GM18867 (cell line): Measurements from ENCODE around the gene GPR153.
"Not testable (repeated sequence)": the region's sequence is repeated elsewhere in the genome, so short reads cannot be mapped to it uniquely, and the experiment has no call there.

Experiments
- ATAC-seq: cut with Tn5 transposase; IDR thresholded peaks from one replicate; pipeline ENCODE4 v1.9.1; 2021; ENCODE audit warnings: mild to moderate bottlenecking, moderate library complexity; ENCODE audit not compliant: unreplicated experiment

Gene GPR153

DNA sequence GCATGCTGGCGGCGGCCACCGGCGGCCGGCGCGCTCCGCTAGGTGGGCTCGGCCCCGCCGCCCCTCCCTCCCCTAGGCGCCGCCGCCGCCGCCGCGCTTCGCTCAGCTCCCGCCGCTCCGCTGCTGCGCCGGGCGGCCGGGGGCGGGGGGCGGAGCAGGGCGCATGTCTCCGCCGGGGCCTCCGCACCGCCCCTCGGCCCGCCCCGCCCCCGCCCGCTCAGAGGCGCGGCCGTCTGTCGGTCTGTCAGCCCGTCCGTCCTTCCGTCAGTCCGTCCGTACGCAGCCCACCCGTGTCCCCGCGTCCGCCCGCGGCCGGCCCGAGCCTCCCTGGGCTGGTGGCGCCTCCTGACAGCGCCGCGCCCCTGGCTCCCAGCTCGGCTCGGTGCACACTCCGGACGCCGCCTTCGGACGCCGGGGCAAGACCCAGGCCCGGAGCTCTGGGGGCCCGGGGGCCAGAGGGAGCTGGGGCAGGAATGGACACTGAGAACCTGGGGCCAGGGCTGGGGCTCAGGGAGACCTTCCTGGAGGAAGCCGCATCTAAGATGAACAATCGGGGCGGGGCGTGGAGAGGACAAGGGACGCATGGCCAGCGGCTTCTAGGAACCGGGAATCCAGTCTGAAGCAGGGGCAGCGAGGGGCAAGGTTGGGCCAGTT lies at the start of gene GPR153:
GPR153 (minus strand) TSS at position 138 of the 654 bp plus-strand sequence. CDS start 6,193 bp downstream, outside the sequence.
- ATAC-seq, result peak; percentile 31

GRCh38 chr1:6310116-6310848 lies 49.4 kb upstream of the GPR153 start:
- no peak for ATAC-seq

DNA sequence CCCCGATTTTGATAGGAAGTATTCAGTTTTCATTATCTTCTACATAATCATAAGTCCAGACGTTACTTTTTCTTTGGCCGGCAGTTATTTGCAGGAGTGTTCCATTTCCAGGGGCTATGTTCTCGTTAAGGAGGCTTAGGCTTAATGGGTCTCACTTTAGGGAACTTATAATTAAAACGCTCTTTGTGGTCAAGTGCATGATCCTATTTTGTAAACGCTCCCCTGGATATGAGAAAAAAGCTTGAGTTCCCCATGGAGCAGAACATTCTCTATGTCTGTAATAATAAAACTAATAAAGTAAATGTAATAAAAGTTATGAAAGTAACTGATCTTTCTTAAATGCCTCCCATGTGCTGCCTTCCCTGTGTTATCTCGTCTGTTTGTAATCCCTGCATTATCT lies 48.7 kb upstream of the GPR153 start:
- no peak for ATAC-seq

DNA sequence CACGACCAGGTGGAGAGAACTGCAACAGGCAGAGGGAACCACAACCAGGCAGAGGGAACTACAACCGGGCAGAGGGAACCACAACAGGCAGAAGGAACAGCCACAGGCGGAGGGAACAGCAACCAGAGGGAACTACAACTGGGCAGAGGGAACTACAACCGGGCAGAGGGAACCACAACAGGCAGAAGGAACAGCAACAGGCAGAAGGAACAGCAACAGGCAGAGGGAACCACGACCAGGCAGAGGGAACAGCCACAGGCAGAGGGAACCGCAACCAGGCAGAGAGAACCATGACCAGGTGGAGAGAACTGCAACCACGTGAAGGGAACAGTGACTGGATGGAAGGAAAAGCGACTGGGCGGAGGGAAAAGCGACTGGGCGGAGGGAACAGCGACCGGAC lies 47.6 kb upstream of the GPR153 start:
- ATAC-seq, result no peak

DNA sequence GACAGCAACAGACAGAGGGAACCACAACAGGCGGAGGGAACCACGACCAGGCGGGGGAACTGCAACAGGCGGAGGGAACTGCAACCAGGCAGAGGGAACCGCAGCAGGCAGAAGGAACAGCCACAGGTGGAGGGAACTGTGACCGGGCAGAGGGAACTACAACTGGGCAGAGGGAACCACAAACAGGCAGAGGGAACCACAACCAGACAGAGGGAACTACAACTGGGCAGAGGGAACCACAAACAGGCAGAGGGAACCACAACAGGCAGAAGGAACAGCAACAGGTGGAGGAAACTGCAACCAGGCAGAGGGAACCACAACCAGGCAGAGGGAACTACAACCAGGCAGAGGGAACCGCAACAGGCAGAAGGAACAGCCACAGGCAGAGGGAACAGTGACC lies 46.8 kb upstream of the GPR153 start:
- ATAC-seq, result not testable (repeated sequence)

- no peak for ATAC-seq
Observed at GRCh38 chr1:6307099-6307498, 46.2 kb upstream of the GPR153 start.

DNA sequence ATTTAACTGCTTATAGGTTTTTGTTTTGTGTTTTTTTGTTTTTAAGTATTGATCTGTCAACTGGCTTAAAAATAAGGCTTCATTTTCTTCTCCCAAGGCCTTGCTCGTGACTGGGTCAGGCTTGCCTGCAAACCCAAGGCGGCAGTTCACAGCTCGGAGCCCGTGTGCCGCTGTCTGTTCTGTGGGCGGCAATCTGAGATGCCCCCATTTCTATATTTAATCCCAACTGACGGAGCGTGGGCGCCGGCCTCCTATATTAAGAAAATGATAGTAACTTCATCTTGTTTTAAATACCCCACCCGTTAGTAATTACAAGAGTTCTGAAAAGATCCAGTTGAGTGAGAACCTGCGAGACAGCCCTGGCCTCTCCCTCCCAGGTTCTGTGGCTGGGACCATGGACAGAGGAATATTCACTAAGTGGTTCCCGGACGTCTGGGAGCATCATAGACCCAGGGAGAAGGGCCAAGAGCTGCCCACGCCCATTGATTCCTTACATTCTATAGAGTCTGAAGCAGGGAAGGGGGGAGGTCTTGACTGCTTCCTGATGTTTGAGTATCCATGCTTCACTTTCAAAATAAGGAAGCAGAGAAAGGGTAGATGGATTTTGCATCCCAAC lies 42.6 kb upstream of the GPR153 start:
- ATAC-seq, result no peak

- ATAC-seq, result no peak
Observed at GRCh38 chr1:6302568-6302967, 41.7 kb upstream of the GPR153 start.

GRCh38 chr1:6301526-6301925 lies 40.6 kb upstream of the GPR153 start:
- no peak for ATAC-seq

GRCh38 chr1:6300342-6301048 lies 39.6 kb upstream of the GPR153 start:
- ATAC-seq, result no peak

DNA sequence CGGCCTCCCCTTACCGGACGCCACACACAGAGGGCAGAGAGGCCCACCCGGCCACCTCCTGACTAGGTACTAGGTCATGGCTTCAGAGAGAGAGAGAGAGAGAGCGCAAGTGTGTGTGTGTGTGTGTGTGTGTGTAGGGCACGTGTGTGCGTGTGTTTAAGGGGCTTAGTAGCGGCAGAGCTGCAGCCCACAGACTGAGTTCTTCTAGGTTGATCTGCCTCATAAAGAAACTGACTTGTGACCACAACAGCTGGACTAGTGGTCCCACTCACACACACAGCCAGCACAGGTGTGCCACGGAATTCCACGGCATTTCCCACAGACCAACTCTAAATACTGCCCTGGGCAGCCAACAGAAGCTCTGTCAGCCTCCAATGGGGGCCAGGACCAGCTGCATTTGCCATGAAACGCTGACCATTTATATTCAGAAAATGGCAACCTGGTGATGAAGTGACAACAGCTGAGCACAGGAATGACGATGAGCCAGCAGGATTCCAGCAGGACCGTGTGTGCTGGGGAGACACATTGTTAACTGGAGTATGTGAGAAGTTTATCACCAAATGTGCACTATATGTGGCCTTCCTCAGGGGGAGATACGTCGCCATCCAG lies 38.8 kb upstream of the GPR153 start:
- ATAC-seq, result no peak

DNA sequence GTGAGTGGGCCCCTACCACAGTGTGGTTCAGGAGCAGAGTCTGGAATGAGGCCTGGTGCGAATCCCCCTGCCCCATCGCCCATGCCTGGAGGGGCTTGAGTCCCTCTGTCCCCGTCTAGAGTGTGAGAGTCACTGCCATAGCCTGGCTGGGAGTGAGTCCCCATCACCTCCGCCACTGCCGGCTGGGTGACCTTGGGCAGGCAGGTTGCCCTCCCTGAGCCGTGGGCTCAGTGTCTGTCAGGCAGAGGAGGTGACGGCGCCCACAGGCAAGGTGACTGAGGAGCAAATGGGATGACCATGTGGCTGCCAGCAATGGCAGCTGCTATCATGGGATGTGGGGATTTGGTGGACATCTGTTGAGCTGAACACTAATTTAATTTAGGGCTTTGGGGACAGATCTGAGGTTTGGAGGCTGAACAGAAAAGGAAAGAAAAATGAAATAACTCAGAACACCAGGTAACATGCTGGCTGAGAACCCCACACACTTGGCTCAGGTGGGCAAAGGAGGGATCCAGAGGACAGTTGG lies 38.1 kb upstream of the GPR153 start:
- ATAC-seq, result no peak

DNA sequence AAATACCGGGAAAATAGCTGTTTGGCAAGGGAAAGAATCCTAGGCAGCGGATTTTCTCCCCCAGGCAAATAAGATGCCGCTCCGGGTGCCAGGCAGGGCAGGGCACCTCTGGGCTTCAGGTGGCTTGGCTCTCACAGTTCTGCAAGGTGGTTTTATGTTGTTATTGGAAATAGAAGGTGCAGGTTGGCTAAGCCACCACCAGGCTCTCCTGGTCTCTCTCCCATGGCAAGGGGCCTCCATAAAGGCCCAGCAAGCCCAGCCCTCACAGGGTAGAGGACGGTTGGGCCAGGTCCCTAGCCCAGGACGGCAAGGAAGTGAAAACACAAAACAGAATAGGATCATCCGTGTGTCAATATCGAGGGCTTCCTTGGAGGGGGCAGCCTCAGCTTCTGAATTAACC lies 37.6 kb upstream of the GPR153 start:
- ATAC-seq, result no peak

GRCh38 chr1:6295910-6296309 lies 35.0 kb upstream of the GPR153 start:
- no peak for ATAC-seq

GRCh38 chr1:6294890-6295556 lies 34.1 kb upstream of the GPR153 start:
- ATAC-seq, result no peak

DNA sequence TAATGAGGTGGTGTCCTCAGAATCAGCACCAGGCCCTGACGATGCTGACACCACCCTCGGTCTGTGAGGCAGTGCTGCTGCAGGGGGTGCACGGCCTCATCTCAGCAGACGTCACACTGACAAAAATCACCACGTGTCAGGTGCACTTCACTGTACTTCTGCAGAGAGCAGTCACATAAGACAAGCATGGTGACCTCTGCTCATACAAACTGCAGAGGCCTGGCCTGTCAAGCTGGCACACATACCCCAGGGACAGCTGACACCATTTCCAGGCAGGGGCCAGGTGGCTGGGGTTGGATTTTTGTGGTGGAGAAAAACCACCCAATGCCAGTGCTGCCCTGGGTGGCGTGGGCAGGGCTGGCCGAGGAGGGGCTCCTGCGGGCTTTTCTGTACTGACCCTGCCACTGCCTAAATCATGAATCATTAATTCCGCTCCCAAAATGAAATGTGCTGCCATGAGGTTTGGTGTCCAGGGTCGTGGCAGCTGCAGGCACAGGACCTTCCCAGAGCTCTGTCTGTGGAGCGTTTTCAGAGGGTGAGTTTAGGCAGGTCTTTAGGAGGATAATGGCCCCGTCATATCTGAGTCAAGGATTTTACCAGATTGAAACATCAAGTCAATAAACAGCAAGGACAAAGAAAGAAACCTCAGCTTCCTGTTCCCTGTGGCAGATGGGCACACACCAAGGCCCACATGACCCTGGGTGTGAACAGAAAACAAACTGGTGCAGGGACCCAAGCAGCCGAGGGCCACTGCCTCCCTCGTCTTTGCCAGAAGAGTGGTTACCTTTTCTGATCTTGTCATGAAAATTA lies 33.4 kb upstream of the GPR153 start:
- no peak for ATAC-seq

DNA sequence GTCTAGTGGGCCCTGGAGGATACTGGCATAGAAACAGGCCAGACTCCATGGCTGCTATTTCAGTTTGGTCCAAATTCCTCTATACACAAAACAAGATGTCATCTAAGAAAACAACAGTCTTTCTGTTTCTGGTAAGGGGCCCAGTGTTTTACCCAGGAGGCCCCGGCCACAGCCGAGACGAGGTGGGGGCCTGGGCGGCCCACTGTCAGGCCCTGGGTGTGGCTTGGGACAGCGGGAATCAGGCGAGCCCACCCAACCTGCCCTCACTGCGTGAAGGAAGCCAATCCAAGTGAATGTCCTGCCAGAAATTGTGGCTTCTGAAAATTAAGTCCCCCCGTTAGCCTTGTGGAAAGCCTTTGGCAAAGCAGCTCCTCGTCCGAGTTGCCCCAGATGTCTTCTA lies 31.2 kb upstream of the GPR153 start:
- ATAC-seq, result no peak

GRCh38 chr1:6288665-6289064 lies 27.8 kb upstream of the GPR153 start:
- no peak for ATAC-seq

DNA sequence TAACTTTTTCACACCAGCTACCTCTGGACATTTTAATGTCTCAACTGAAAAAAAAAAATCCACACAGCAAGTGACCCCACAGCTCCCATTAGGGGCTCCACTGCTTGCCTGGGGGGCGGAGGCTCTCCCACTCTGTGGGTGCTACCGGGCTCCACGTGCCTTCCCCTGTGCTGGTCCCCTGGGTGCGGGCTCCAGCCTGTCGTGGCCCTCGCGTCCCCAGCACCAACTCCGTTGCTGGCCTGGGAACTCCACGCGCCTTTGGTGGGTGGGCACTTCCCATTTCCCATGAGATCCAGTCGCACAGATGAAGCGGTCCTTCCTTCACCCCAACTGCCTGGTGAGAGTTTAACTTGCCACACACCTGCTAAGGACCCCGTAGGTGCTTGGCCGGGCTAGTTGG lies 27.1 kb upstream of the GPR153 start:
- ATAC-seq, result no peak
